GM12873 (cell line): ENCODE results near the gene GALNTL6.

Experiments used
- TF ChIP-seq, protein P1 (sequence below): IDR thresholded peaks from 2 replicates; pipeline ENCODE4 v1.5.1; 2012; ENCODE audit warnings: low read depth, mild to moderate bottlenecking, moderate library complexity, low read length, control low read depth; ENCODE audit not compliant: insufficient read depth; ENCODE audit errors: missing control alignments

The GALNTL6 gene

DNA sequence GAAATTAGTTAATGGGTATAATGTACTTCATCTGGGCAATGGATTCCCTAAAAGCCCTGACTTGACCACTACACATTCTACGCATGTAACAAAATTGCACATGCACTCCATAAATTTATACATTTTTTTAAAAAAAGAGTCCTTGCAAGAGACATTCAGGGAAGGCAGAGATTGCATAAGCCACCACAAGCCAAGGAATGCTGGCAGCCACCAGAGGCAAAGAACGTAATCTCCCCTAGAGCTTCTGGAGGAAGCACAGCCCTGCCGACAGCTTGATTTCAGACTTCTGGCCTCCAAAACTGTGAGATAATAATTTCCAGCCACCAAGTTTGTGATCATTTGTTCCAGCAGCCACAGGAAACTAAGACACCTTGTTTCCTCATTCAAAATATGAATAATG lies 1169.8 kb downstream of the GALNTL6 start:
- TF ChIP-seq, protein P1, sequence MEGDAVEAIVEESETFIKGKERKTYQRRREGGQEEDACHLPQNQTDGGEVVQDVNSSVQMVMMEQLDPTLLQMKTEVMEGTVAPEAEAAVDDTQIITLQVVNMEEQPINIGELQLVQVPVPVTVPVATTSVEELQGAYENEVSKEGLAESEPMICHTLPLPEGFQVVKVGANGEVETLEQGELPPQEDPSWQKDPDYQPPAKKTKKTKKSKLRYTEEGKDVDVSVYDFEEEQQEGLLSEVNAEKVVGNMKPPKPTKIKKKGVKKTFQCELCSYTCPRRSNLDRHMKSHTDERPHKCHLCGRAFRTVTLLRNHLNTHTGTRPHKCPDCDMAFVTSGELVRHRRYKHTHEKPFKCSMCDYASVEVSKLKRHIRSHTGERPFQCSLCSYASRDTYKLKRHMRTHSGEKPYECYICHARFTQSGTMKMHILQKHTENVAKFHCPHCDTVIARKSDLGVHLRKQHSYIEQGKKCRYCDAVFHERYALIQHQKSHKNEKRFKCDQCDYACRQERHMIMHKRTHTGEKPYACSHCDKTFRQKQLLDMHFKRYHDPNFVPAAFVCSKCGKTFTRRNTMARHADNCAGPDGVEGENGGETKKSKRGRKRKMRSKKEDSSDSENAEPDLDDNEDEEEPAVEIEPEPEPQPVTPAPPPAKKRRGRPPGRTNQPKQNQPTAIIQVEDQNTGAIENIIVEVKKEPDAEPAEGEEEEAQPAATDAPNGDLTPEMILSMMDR = no peak

DNA sequence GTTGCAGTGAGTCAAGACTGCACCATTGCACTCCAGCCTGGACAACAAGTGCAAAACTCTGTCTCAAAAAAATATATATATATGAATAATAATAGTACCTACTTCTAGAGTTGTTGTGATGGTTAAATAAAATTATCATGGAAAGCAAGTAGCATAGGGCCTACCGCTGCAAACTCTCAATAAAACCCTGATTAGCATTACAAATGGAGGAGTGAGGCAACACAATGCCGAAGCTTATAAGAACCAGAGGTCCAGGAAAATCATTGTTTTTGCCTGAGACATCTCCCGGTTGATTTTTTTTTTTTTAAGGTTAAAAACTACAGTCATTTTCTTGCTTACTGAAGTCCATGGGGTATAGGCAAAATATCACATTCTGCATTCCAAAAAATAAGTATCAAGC lies 1170.4 kb downstream of the GALNTL6 start:
- TF ChIP-seq, protein P1 = no peak

DNA sequence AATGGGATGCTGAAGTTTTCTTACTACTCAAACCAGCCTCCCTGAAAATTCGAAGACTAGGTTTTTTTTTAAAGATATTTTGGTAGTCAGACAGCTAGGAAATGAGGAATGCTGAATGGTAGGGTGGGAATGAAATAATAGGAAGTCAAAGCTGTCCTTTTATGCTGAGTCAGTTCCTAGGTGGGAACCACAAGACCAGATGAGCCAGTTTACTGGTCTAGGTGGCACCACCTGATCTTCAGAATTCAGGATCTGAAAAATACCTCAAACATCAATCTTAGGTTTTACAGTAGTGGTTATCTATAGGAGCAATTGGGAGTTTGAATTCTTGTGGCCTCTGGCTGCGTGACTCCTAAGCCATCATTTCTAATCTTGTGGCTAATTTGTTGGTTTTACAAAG lies 1172.3 kb downstream of the GALNTL6 start:
- TF ChIP-seq, protein P1 = no peak

DNA sequence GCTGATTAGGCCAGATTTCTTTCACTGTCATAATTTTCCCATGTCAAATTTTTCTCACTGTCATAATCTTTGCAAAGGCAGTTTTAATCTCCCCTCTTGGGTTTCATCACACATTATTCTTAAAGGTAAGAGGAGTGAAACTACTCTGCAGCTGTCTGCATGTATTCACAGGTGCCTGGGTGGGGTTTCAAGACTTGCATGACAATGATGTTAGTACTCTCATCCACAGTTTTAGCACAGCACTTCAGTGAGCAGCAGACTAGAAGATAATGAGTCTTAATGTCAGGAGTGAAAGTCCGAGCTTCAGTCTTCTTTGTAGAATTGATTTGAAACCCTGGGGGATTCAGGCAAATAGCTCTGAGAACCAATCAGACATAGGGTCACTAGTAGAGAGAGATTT lies 1172.9 kb downstream of the GALNTL6 start:
- TF ChIP-seq, protein P1 = no peak

DNA sequence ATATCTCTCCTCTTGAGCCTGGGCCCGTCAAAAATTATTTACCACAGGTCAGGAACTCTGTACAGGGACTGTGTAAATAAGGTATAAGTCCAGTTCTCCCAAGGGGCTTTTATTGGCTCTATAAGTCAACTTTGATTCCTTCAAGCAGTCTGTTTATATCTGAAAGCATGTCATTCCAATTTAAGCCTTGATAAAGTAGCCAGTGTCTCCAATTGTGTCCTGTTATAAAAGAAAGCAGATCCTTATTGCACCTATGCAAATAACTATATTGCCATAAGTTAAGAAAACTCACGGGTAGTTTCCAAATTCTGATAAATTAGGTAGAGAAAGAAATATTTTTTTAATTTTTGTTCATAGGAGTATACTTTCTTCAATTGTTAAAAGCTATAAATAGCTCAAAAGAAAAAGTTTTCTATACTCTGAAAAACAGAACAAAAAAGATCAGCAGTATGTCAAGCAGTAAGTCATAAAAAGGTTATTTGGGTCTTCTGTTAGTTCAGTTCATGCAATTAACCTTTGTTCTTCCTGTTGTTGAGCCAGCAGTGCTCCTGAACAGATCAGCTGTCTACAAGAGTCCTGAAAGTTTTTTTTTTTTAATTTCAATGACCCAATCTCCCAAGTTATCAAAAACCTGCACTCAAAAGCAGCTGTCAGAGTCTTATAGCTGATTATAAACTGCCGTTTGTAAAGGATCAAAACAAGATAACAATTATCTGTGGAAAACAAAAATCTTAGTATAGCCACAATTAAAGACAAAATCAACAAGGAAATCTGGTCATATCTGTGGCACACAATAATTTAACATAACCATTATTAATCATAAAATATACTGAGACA lies 1177.0 kb downstream of the GALNTL6 start:
- TF ChIP-seq, protein P1 = no peak

DNA sequence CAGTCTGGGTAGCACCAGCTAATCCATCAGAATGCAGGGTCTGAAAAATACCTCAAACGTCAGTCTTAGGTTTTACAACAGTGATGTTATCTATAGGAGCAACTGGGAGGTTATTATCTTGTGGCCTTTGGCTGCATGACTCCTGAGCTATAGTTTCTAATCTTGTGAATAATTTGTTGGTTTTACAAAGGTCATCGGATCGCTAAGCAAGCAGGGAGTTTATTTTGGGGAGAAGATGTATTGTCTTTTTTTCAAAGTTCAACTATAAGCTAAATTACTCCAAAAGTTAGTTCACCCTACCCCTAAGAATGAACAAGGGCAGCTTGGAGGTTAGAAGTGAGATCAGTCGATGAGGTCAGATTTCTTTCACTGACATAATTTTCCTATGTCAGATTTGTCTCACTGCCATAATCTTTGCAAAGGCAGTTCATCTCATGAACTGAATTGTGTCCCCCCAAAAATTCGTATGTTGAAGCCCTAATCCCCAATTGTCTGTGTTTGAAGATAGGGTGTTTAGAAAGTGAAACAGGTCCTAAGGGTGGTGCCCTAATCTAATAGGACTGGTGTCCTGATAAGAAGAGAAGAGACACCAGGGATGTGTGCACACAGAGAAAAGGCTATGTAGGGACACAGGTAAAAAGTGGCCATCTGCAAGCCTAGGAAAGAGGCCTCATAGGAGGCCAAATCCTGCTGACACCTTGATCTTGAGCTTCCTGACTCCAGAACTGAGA lies 1179.6 kb downstream of the GALNTL6 start:
- TF ChIP-seq, protein P1 = no peak

DNA sequence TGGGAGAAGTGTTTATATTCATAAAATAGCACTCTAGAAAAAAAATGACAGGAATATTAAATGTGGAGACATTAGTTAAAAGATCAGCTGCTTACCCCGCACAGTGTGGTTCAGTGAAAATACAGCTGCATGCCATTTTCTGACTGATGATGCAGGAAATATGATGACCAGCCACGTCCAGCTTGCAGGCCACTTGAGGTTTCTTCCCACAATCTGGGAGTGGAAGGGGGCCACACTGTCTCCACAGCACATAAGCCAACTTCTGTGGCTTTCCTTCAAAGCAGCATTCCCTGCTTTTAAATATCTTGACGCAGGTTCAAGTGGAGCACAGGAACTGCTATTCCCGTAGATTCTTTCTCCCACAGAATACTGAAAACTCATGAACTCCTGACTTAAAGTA lies 1182.0 kb downstream of the GALNTL6 start:
- TF ChIP-seq, protein P1 = no peak
